Stimulated activated CD4-positive, alpha-beta T cell treated with anti-CD3 and anti-CD28 coated beads, Interleukin-4, amount 100 ng/mL, for 24 hours (primary cell): Measurements from ENCODE around the gene GLRX.

Experiments used
- DNase-seq: peaks from one replicate; pipeline ENCODE4 v3.0.0-alpha.2; 2020

Gene GLRX

DNA sequence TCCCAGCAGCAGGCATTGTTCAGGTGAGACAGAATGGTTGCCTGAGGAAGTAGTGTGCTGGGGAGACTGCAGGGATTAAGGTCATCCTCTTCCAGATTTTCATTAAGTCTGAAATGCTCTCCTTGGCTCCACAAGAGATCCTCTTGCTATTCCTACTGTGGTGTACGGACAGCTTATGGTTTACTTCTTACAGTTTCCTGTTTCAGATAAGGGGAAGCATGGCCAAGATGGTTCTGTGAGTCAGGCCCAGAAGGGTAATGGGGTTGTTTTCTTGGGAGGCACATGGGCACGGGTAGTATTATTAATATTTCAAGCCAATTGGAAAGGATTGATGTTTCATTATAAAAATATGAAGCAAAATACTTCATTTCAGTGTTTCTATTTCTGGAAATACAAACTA, 42.9 kb downstream of the GLRX start:
- DNase-seq: no peak

DNA sequence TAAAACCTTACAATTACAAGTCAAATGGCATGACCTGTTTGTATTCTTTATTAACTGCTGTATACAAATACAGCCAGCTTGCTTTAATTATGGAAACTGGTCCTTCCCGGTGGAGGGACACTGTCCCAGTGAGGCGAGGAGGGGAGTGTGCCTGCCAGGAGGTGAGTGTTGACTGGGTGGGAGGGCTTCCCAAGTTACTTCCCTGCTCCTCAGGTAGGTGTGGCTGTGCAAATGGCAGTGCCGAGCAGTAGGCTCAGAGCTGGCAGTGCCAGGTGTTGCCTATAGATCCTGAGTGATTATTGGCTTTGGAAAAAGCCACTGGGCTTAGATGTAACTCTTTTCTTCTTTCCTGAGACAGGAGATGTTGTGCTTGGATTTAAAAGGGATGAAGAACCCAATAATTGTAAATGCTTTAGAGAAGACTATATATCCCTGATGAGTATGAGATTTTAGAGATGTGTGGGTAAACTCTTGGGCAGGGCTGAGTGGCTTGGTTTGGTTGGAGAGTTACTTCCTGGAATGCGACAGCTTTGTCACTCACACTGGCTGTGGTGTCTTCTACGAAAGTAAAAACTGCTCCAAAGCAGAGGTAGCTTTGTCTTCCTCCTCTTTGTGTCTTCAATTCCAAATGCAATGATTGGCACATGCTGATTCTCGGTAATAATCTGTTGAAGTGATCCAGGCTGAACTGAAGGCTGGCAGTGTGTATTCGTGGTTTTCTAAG, 43.7 kb downstream of the GLRX start:
- DNase-seq: no peak

DNA sequence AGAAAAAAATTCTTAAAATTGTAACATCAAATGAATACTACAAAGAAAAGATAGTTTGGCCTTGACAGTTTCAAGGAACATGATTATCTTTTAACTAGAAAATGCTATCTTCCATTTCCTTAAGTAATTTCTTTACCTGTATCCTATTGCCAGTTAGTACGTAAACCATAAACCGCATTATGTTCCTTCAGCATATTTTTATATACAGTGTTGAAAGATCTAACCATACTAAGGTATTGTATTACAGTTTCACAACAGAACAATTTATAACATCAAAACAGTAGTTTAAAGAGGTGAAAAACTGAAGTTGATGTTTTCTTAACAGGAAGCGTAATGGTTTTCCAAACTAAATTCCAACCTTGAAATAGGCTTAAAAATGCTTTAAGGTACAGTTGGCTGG, 45.1 kb downstream of the GLRX start:
- no peak for DNase-seq

DNA sequence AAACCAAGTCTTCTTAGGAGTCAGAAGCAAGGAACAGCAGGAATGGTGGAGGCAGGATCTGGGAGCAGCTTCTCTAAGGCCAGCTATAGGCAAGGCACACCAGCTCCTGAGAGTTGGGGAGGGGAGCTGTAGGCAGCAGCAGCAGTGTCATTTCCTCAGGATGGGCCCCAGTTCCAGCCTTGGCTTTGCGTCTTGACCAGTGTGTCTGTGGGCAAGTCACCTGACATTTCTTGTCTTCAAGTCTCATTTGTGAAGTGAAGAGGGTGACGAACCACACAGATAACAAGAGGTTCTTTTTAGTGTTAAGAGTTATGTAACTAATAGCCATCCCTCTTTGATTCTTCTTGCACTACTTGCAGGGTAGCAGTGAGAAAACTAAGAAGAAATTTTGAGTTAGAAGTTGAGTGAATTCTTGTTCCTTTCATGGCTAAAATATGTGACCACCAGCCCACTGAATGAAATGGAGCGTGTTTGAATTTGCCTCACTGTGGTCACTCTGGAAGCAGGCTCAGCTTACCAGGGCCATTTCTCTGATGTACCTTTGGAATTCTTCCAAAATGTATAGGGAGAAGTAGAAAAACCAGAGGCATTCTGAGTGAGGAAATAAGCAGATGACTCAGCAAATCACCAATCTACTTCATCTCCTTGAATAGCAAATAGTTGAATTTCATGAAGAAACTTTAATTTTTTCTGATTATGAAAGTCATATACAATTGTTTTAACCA, 49.0 kb downstream of the GLRX start:
- DNase-seq: no peak

DNA sequence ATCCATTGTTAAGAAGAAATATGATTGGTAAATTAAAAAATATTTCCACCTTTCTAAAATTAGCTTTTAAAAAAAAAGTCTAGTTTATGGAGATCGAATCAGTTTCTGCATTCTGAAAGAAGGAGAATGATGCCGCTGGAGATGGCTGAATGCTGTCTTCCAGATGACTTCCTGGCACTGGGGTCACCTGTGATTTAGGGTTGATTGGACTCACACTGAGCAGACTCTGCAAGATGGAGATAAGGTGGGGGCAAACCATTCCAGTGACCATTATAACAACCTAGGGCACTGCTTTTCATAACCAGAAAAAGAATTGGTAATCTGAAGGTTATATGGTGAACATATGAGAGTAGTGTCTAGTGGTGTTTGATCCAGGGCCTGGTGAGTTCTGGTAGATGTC, 50.6 kb downstream of the GLRX start:
- no peak for DNase-seq

DNA sequence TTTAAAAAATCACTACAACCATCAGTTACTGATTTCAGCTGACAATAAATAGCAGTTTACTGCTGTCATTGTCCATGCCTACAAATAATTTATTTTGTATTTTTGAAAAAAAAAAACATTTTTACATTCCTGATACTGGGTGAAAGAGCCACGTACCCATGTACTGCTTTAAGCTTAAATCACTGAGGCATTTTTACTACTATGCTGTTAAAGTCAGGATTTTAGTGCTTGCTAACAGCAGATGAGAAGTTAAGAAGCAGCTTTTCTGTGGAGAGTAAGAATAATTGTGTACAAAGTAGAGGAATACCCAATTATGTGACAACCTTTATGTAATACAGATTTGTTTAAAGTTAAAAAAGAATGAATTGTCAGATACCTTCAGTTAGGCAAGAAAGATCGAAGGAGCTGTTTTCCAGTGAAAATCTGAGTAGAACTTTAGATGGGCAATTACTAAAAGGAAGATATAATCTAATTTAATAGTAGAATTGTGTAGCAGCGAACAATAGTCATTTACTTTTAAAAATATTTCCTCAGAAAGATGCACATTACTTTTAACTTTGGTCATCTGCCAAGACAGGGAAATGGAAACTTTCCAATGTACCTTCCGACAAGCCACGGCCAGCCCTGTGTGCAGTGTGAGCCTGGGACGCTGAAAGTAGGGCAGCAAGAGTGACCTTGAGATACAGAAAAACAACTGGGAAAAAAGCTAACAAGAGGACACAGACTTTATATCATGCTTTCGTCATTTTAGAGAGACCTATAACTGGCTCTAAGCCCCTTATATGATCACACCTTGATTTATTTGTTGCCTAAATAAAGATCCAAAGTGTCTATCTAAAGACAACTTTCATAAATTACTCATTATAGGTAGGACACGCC, 51.5 kb downstream of the GLRX start:
- no peak for DNase-seq

DNA sequence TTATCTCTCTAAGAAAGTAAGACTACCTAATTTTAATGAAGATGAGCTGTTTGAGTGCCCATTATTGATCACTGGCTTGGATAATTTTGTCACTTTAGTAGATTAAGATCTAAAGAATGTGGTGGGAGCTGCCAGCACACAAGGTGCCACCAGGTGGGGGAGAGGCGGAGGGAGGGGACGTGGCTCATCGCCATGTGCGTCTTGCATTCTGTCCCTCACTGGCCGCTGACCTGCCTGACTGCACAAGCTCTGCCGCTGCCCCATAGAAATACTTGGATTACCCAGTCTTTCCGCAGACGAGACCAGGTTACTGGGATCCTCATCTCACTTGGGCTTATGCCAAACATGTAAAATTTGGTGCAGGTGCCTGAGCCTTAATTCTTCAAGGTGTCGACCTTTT, 53.8 kb downstream of the GLRX start:
- no peak for DNase-seq

DNA sequence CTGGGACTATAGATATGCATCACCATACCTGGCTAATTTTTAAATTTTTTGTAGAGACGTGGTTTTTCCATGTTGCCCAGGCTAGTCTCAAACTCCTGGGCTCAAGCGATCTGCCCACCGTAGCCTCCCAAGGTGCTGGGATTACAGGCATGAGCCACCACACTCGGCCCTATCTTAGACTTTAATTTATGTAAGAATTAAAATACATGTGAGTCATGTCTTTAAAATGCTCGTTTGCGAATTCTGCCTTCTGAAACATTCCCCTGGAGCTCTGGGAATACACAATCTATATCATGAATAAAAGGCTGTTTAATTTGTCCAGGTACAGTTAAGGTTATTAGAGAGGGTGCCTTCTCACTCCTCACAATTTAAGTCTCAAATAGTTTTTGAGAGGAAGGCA, 58.6 kb downstream of the GLRX start:
- no peak for DNase-seq
